ENCODE data around the gene EFNA1.

DNA sequence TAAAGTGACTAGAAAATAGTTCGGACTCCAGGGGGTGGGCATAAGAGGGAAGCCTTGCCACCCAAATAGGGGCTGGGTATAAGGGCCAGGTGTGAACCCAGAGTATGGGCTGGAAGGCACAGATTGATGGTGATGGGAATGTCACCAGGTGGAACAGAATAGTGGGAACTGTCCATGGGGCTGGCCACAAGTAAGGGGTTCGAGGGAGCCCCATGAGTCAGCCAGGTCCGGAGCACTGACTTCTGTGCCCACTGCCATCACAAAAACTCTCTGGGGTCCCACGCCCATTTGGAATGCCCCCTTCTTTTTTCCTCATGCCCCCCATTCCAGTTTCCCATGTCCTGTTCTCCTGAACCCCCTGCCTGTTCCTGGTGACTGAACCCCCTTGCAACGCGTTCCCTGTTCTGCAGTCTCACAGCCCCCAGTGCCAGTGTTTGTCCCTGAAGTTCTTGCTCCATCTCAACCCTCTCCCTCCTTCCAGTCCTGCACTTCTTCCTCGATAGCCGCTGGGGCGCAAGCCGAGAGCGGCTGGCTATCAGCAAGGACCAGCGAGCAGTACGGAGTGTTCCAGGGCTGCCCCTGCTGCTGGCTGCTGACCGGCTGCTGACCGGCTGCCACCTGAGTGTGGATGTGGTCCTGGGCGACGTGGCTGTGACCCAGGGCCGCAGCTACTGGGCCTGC, 53.8 kb downstream of the EFNA1 start:
- TF ChIP-seq, protein P1, sequence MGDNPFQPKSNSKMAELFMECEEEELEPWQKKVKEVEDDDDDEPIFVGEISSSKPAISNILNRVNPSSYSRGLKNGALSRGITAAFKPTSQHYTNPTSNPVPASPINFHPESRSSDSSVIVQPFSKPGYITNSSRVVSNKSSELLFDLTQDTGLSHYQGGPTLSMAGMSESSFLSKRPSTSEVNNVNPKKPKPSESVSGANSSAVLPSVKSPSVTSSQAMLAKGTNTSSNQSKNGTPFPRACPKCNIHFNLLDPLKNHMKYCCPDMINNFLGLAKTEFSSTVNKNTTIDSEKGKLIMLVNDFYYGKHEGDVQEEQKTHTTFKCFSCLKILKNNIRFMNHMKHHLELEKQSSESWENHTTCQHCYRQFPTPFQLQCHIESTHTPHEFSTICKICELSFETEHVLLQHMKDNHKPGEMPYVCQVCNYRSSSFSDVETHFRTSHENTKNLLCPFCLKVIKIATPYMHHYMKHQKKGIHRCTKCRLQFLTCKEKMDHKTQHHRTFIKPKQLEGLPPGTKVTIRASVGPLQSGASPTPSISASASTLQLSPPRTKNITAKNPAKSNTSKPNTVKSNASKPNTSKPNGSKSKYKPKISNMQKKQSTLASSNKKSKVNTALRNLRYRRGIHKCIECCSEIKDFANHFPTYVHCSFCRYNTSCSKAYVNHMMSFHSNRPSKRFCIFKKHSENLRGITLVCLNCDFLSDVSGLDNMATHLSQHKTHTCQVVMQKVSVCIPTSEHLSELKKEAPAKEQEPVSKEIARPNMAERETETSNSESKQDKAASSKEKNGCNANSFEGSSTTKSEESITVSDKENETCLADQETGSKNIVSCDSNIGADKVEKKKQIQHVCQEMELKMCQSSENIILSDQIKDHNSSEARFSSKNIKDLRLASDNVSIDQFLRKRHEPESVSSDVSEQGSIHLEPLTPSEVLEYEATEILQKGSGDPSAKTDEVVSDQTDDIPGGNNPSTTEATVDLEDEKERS (CRISPR knock-in tag; IDR thresholded peaks at IDR 0.05): no peak
- TF ChIP-seq, protein P2, sequence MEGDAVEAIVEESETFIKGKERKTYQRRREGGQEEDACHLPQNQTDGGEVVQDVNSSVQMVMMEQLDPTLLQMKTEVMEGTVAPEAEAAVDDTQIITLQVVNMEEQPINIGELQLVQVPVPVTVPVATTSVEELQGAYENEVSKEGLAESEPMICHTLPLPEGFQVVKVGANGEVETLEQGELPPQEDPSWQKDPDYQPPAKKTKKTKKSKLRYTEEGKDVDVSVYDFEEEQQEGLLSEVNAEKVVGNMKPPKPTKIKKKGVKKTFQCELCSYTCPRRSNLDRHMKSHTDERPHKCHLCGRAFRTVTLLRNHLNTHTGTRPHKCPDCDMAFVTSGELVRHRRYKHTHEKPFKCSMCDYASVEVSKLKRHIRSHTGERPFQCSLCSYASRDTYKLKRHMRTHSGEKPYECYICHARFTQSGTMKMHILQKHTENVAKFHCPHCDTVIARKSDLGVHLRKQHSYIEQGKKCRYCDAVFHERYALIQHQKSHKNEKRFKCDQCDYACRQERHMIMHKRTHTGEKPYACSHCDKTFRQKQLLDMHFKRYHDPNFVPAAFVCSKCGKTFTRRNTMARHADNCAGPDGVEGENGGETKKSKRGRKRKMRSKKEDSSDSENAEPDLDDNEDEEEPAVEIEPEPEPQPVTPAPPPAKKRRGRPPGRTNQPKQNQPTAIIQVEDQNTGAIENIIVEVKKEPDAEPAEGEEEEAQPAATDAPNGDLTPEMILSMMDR (CRISPR knock-in tag; IDR thresholded peaks at IDR 0.05): no peak
- TF ChIP-seq FOXM1 (CRISPR knock-in tag; IDR thresholded peaks at IDR 0.05) (no peak), MED13 (CRISPR knock-in tag; IDR thresholded peaks at IDR 0.05) (no peak)

Data from HepG2 (cell line).